Dendritic cell treated with granulocyte-macrophage colony-stimulating factor and Interleukin-4, amounts not matched to agents 40 ng/mL and 50 ng/mL, for 4 days (primary cell): Measurements from ENCODE around the gene BNC2.
A peak's percentile ranks its signal among the peaks of the same experiment; 100 is the strongest.
"Not testable (repeated sequence)": the region's sequence is repeated elsewhere in the genome, so short reads cannot be mapped to it uniquely, and the experiment has no call there.

ENCODE experiments used
- H3K27ac Mint-ChIP-seq: one replicate; pipeline ENCODE4 v1.8.0; 2022; ENCODE audit warnings: mild to moderate bottlenecking, mixed read lengths
- H3K27me3 Mint-ChIP-seq: one replicate; pipeline ENCODE4 v1.8.0; 2022; ENCODE audit warnings: mild to moderate bottlenecking, mixed read lengths
- H3K36me3 Mint-ChIP-seq: one replicate; pipeline ENCODE4 v1.8.0; 2022; ENCODE audit warnings: low read depth, mixed read lengths
- H3K4me1 Mint-ChIP-seq: one replicate; pipeline ENCODE4 v1.8.0; 2022; ENCODE audit warnings: low read depth, mixed read lengths
- H3K4me3 Mint-ChIP-seq: one replicate; pipeline ENCODE4 v1.8.0; 2022; ENCODE audit warnings: mild to moderate bottlenecking, moderate library complexity, mixed read lengths
- H3K9me3 Mint-ChIP-seq: one replicate; pipeline ENCODE4 v1.8.0; 2022; ENCODE audit warnings: mixed read lengths
- intact Hi-C: fragments of 100-400 bp; cut with micrococcal nuclease; formaldehyde crosslinking; loops from one replicate; pipeline ENCODE4 v1.15.0; 2022

Gene BNC2

DNA sequence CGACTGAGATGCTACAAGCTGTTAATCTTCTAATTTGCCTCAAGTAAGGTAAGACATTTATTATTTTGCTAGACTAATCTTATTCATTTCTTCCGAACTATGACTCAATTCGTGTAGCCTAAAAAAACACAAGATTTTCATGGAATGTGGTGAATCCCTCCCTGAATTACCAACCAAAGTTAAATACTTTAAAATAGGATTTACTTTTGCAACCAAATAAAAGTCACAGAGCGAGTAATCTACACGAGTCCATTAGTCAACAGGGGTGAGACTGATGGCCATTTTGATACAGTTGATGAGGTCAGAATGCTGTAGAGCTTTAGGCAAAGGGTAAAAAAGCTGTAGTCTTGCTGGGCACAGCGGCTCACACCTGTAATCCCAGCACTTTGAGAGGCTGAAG lies 13.1 kb upstream of the BNC2 start:
- Mint-ChIP-seq H3K4me3 (no peak overlapping the region), H3K9me3 (peaks cover 6% of the 10 kb centered on the region), H3K36me3 (no peaks in the 10 kb centered on the region), H3K4me1 (peaks cover 14% of the 10 kb centered on the region), H3K27me3 (peaks cover 12% of the 10 kb centered on the region), H3K27ac (no peak overlapping the region)
- intact Hi-C loops: no loop called here

DNA sequence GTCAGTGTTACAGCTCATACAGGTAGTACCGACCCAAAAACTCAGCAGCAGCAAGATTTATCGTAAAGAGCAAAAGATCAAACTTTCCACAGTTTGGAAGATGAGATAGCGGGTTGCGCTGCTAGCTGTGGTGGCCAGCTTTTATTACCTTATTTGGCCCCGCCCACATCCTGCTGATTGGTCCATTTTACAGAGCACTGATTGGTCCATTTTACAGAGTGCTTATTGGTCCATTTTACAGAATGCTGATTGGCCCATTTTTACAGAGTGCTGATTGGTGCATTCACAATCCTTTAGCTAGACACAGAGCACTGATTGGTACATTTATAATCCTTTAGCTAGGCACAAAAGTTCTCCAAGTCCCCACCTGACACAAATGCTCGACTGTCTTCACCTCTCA lies 12.0 kb upstream of the BNC2 start:
- H3K27me3 Mint-ChIP-seq: peaks cover 15% of the 10 kb centered on the region
- peaks cover 14% of the 10 kb centered on the region for H3K4me1 Mint-ChIP-seq
- H3K27ac Mint-ChIP-seq, H3K9me3 Mint-ChIP-seq, H3K36me3 Mint-ChIP-seq, H3K4me3 Mint-ChIP-seq, intact Hi-C loops: not testable (repeated sequence)

DNA sequence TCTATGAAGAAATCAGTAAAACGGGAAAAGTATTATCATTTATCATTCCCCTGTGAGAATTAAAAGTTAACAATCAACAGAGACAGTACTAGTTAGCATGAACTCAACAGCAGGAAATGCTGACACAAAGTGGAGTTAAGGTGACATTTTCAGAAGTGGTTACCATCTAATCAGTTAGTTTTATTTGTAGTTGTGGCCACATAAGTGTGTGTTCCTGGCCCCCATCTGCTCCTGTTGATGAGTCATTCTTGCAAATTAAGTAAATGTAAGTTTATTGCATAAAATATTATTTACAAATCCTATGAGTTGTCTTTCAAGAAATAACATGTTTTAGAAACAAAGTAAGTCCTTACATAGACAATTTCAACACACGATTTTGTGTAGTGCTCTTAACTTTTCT lies 8.9 kb upstream of the BNC2 start:
- H3K36me3 Mint-ChIP-seq: no peaks in the 10 kb centered on the region
- H3K27ac Mint-ChIP-seq: no peak overlapping the region
- H3K9me3 Mint-ChIP-seq: peaks cover 13% of the 10 kb centered on the region
- no peak overlapping the region for H3K4me3 Mint-ChIP-seq
- intact Hi-C loops: no loop called here
- peaks cover 28% of the 10 kb centered on the region for H3K27me3 Mint-ChIP-seq
- no peaks in the 10 kb centered on the region for H3K4me1 Mint-ChIP-seq

DNA sequence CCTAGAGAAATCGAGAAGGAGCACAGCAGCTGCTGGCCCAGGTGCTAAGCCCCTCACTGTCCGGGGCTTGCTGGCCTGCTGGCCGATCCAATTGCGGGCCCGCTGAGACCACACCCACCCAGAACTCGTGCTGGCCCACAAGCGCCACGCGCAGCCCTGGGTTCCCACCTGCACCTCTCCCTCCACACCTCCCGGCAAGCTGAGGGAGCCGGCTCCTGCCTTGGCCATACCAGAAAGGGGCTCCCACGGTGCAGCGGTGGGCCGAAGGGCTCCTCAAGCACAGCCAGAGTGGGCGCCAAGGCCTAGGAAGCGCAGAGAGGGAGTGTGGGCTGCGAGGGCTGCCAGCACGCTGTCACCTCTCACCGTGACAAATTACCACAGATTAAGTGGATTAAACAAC lies 6.8 kb upstream of the BNC2 start:
- Mint-ChIP-seq H3K4me1 (no peaks in the 10 kb centered on the region), H3K36me3 (no peaks in the 10 kb centered on the region), H3K4me3 (no peak overlapping the region), H3K27ac (no peak overlapping the region), H3K9me3 (peaks cover 9% of the 10 kb centered on the region), H3K27me3 (peaks cover 42% of the 10 kb centered on the region)
- intact Hi-C loops: no loop called here

DNA sequence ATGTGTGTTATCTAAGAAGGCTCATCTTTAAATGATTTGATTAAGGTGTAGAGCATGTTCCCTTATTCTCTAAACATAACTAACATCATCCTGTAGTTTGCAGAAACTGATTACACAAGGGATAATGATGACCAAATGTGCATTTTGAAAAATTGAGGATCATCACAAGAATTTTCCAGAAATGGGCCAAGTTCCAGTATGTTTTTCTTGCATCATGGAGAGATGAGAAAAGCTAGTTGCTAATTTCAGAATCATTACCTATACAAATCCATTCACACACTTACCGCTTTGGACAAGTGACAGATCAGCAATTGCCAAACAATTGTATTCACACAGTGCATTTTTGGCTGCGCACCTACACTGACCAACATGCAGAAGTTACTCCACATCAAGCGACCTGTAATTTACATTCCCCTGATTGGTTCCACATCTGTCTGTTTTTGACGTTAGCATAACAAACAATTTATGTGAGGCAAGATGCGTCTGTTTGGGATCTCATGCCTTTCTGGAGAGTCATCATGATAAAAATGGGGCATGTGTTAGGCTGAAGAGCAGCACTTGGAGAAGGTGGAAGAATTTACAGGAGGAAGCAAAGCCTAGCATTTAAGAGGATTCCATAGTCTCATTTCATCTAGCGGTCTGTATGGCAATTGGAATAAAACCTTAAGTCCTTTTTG lies 2.8 kb upstream of the BNC2 start:
- Mint-ChIP-seq H3K27ac (no peak overlapping the region), H3K9me3 (peaks cover 7% of the 10 kb centered on the region), H3K4me3 (no peak overlapping the region), H3K36me3 (no peaks in the 10 kb centered on the region), H3K4me1 (peaks cover 21% of the 10 kb centered on the region), H3K27me3 (peaks cover 68% of the 10 kb centered on the region)
- intact Hi-C loops: no loop called here

DNA sequence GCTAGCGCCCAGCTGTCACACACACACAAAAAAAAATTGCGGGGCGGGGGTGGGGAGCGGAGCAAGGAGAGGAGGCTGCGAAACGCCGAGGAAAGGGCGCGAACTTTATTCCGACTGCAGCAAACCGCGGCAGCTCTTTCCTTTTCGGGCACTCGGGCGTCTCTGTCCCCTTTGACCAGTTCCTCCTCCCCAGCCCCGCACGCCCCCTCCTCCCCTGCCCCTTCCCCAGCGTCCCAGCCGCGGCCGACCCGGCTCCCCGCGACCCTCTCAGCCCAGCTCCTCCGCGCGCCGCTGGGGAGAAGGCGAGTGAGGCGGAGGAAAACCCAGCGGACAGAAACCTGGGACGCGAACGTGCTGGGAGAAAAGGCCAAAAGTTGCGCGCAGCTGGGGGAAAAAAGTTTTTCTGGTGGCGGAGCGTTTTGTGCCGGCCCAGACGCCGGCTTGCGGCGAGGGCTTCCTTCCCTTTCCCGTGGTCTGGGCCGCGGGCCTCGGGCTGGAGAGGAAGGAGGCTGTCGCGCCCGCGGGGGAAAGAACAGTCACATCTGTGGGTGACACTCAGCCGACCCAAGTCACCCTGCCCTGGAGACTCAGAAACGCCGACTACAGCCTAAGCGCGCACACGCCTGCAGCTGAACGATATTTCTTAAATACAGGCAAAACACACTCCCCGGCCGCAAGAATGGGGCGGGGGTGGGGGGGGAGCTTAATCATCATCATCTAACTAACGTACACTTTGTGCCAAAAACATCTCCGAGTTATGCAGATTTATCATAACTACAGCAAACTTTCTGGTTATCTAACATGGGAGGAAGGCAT lies 1.1 kb upstream of the BNC2 start:
- intact Hi-C loops: no loop called here
- peak overlapping the region; percentile 74 for H3K27ac Mint-ChIP-seq
- no peaks in the 10 kb centered on the region for H3K36me3 Mint-ChIP-seq
- H3K4me3 Mint-ChIP-seq: peak overlapping the region; percentile 91
- peaks cover 7% of the 10 kb centered on the region for H3K9me3 Mint-ChIP-seq
- peaks cover 21% of the 10 kb centered on the region for H3K4me1 Mint-ChIP-seq
- peaks cover 72% of the 10 kb centered on the region for H3K27me3 Mint-ChIP-seq

DNA sequence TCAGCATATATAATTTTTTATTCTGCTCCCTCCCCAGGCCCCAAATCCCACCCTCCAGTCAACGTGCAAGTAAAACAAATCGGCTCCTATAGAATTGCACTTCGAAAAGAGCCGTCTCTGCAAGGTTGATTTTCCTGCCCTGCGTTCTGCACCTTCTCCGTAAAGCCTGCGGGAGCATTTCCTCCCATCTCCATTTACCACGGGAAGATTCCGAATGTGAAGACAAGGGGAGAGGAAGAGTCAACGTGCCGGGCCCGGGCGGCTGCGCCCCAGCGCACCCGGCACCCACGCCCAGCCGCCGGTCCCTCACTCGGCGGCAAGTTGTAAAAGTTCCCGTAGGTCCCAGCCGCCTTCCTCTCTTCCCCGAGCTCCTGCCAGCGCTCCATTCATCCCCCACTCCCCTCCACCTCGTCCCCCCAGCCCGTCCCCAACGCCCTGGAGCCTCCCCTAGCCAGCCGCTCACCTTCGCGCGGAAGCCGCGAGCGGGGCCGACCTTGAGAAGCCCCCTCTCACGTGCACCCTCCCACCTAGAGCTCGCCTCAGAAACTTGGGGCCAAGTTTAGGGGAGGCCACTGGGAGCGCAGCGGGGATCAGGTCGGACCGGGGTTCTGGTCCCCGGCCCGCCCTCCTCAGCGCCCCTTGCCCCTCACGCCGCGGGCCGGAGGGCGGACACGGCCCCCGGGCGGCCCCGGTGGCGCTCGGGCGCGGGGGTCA lies 431 bp downstream of the BNC2 start:
- intact Hi-C loops: no loop called here
- Mint-ChIP-seq H3K27me3 (peaks cover 64% of the 10 kb centered on the region), H3K9me3 (no peaks in the 10 kb centered on the region), H3K36me3 (no peaks in the 10 kb centered on the region), H3K27ac (no peak overlapping the region), H3K4me3 (peak overlapping the region; percentile 91), H3K4me1 (peaks cover 21% of the 10 kb centered on the region)

DNA sequence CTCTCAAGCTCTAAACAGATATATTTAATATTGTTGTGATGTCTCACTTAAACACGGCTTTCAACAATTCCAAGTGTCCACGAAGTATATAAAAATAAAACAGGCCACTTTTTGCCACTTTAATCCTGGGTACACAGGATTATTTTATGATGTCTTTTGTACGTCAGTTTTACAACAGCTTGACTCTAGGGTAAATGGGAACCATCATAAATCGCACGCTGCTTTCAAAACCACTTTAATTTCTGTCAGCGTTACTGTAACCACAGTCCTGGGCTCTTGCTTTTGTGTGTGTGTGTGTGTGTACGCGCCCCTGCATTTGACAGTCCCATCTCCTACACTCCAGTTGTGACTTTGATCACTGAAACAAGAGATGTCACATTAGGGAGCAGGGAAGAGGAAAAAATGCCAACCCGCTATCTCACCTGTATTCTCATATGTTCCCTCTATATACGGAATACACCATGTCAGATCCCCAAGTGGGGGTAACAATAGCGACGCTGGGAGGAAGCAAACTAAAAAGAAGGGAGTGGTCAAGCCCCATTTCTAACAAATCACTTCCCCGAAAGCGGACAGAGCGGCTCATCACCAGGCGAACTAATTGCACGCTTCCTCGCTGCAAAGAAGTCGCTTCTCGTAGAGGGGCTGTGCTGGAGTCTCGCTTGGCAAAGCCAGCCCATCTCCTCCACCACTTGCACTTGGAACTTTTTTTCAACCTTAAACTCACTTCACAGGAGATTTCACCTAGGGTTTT lies 1.2 kb downstream of the BNC2 start:
- Mint-ChIP-seq H3K27ac (no peak overlapping the region), H3K9me3 (no peaks in the 10 kb centered on the region), H3K27me3 (peaks cover 67% of the 10 kb centered on the region), H3K4me1 (peaks cover 21% of the 10 kb centered on the region), H3K4me3 (peak overlapping the region; percentile 91), H3K36me3 (no peaks in the 10 kb centered on the region)
- intact Hi-C loops: no loop called here

DNA sequence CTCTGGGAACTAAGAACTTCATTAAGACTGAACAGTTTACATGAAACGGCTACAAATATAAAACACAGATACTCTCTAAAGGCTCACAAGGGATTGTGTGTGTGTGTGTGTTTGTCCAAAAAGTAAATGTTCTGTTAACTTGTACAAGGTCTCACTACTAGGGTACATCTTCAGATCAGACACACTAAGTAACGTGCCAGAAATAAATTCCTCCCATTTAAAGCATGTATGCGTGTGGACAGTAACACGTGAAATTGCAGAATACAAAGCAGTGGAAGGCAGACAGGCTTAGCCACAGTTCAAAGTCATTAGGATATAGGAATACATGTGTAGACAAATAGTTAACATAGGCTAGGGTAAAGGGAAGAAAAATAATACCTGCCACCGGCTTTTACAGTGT lies 1.8 kb downstream of the BNC2 start:
- intact Hi-C loops: no loop called here
- Mint-ChIP-seq H3K36me3 (no peaks in the 10 kb centered on the region), H3K9me3 (no peaks in the 10 kb centered on the region)

DNA sequence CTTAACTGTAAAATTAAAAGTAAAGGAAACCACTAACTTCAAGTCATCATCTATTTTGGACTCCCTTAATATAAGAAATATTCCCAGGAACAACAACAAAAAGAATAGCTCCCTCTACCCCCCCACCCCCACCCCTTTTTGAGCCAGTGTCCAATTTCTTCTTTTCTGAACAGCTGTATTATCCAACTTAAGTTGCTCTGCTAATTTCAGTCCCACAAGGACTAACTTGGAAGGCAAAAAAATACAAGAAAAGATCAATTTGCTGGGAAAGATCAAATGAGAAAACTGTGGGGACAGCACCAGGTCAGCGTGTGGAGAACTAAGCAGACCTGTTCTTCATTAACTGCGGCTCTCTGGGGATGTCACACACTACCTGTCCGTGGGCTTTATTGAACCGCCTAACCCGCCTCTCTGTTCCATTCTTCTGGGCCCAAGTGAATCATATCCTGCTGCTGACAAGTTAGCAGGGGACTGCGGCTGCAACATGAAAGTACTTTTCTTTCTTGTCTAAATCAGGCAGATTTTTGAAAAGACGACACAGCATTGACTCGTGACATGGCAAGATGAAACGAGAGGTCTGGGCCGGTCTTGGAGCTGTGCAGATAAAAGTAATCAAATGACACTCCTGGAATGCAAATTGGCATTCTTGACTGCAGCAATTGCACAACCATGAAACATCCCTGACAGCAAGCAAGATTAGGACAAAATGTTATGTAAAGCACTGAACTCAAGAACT lies 2.7 kb downstream of the BNC2 start:
- H3K27me3 Mint-ChIP-seq: peaks cover 57% of the 10 kb centered on the region
- peaks cover 21% of the 10 kb centered on the region for H3K4me1 Mint-ChIP-seq
- H3K9me3 Mint-ChIP-seq: no peaks in the 10 kb centered on the region
- no peak overlapping the region for H3K27ac Mint-ChIP-seq
- H3K36me3 Mint-ChIP-seq: no peaks in the 10 kb centered on the region
- intact Hi-C loops: no loop called here
- no peak overlapping the region for H3K4me3 Mint-ChIP-seq

More for the DNA sequence above, 1.8 kb downstream of the BNC2 start:
- Mint-ChIP-seq H3K27me3 (peaks cover 64% of the 10 kb centered on the region), H3K4me3 (no peak overlapping the region), H3K27ac (no peak overlapping the region), H3K4me1 (peaks cover 21% of the 10 kb centered on the region)

DNA sequence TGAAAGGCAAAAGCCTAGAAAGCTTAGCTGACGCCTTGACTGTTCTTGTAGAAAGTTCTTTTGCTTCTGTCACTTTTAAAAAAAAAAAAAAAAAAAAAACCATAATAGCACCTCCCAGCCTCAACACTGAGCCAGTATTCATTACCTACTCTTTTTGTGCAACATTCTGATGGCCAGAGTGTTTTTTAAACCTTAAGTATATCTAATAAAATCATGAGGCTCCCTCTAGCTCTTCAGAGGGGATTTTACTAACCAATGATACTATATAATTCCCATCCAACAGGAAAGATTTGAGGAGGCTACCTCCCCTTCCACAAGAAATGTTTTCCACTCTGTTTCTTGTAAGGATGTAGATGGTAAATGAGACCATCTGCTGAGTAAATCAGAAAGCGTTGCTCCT lies 3.9 kb downstream of the BNC2 start:
- Mint-ChIP-seq H3K4me1 (peaks cover 17% of the 10 kb centered on the region), H3K4me3 (no peak overlapping the region), H3K27me3 (peaks cover 46% of the 10 kb centered on the region), H3K27ac (no peak overlapping the region), H3K36me3 (no peaks in the 10 kb centered on the region), H3K9me3 (no peaks in the 10 kb centered on the region)
- intact Hi-C loops: no loop called here

DNA sequence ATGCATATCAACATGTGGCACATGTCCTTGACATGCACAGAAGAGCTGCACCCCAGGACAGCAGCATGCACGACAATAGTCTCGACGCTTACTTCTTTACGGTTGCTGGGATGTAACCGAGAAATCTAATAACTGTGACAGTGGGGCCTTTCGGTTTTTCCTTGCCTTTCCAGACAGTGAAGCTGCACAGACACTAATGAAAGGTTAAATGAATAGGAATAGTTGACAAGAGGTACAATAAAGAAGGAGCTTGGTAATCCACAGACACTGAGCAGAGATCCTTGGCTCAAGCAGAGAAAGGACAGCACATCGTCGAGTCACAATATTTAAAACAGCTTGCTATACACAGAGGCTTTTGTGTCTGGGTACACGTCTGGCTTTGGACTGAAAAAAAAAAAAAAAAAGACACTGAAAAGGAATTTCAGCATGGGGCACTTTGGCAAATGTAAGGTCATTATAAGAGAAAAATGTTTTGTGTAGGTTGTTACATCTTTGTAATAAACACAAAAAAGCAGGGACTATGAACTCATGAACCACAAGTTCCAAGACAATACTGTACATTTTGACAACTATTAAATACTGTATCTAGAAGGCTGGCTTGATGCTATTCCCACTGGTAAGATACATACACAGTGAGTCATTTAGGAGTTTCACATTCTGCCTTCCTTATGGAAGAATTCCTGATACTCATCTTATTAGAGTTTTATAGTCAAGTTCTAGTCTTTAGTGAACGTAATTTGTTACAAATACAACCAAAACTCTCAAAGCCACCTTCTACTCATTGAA lies 5.6 kb downstream of the BNC2 start:
- Mint-ChIP-seq H3K4me1 (peaks cover 7% of the 10 kb centered on the region), H3K27ac (no peak overlapping the region), H3K9me3 (no peaks in the 10 kb centered on the region), H3K4me3 (no peak overlapping the region), H3K36me3 (no peaks in the 10 kb centered on the region), H3K27me3 (peaks cover 30% of the 10 kb centered on the region)
- intact Hi-C loops: no loop called here

DNA sequence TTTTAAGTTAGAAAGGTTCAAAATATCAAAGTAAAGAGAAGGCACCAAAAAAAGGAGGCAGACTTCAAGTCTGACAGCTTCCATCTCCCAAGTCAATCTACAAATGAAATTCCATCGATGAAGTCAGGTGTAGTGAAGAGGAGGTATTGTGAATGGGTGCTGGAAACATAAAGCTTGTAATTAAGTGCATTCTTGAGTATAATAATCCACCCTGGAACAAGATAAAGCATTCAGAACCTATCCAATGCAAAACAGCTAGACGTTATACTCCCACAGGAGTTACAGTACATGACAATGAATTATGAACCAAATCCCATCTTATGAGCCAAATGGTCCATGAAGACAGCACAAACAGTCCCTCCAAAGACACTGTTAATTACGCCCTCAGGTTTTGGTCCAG lies 22.3 kb downstream of the BNC2 start:
- Mint-ChIP-seq H3K27ac (no peak overlapping the region), H3K9me3 (no peaks in the 10 kb centered on the region), H3K4me3 (no peak overlapping the region), H3K27me3 (peaks cover 2% of the 10 kb centered on the region), H3K4me1 (no peaks in the 10 kb centered on the region), H3K36me3 (no peaks in the 10 kb centered on the region)
- intact Hi-C loops: no loop called here
